A673 (cell line): ENCODE results near the gene EVI5L. TPM values are rescaled to one million over a fixed set of nuclear protein-coding genes. Genes with fewer than 3 reads are reported as not detected.
A peak's percentile ranks its signal among the peaks of the same experiment; 100 is the strongest.

Experiments used
- BruUV-seq: library from RNA; stranded (reverse); fragments of 400-500 nt; replicated peaks from 2 replicates; lab custom pipeline; 2021; lab: Mats Ljungman, UMichigan
- CTCF ChIA-PET: fragments of 300-600 bp; sonication (Branson Sonifier 250); formaldehyde crosslinking; loops from one replicate; lab custom pipeline; 2022; ENCODE audit warnings: antibody characterized with exemption; lab: Charles Lee
- POLR2A ChIA-PET: fragments of 300-600 bp; sonication (Branson Sonifier 250); formaldehyde crosslinking; loops from one replicate; lab custom pipeline; 2022; ENCODE audit warnings: antibody characterized with exemption; ENCODE audit not compliant: low non-redundant PET; lab: Charles Lee
- DNase-seq: peaks from one replicate; pipeline ENCODE4 v3.0.0-alpha.2; 2015; ENCODE audit warnings: low spot score
- H3K27ac ChIP-seq: fragments of 200-600 bp; sonication (generic); 2 replicates; pipeline ENCODE4 v1.5.1; 2016; ENCODE audit warnings: mixed run types, low read depth, mild to moderate bottlenecking, mixed read lengths, antibody characterized with exemption, low read length; ENCODE audit not compliant: poor library complexity, severe bottlenecking
- H3K27me3 ChIP-seq: fragments of 200-600 bp; sonication (generic); replicated peaks from 2 replicates; pipeline ENCODE4 v1.6.1; 2017; ENCODE audit warnings: mixed run types, low read depth, mild to moderate bottlenecking, mixed read lengths, antibody characterized with exemption, low read length; ENCODE audit not compliant: insufficient read depth, poor library complexity
- H3K36me3 ChIP-seq: fragments of 200-600 bp; sonication (generic); 2 replicates; pipeline ENCODE4 v1.6.1; 2016; ENCODE audit warnings: mixed run types, mild to moderate bottlenecking, mixed read lengths, antibody characterized with exemption, low read length; ENCODE audit not compliant: insufficient read depth, poor library complexity, severe bottlenecking
- H3K4me1 ChIP-seq: fragments of 200-600 bp; sonication (generic); 2 replicates; pipeline ENCODE4 v1.6.1; 2017; ENCODE audit warnings: mixed run types, mild to moderate bottlenecking, mixed read lengths, antibody characterized with exemption, low read length; ENCODE audit not compliant: insufficient read depth, poor library complexity, severe bottlenecking
- H3K4me3 ChIP-seq: fragments of 200-600 bp; sonication (generic); 2 replicates; pipeline ENCODE4 v1.5.1; 2016; ENCODE audit warnings: low read depth, mixed run types, mild to moderate bottlenecking, mixed read lengths, low read length; ENCODE audit not compliant: poor library complexity, severe bottlenecking
- H3K9me3 ChIP-seq: fragments of 200-600 bp; sonication (generic); 2 replicates; pipeline ENCODE4 v1.6.1; 2016; ENCODE audit warnings: mixed run types, low read depth, mild to moderate bottlenecking, mixed read lengths, antibody characterized with exemption, low read length; ENCODE audit not compliant: poor library complexity, severe bottlenecking
- CTCF ChIP-seq: fragments of 300-800, 200-600 bp; sonication (generic); conservative IDR thresholded peaks from 2 replicates; pipeline ENCODE4 v1.5.1; 2017; ENCODE audit warnings: low read depth, mild to moderate bottlenecking, antibody characterized with exemption, low read length, moderate library complexity, mixed read lengths
- EZH2 ChIP-seq: fragments of 200-600 bp; sonication (generic); IDR thresholded peaks from 2 replicates; pipeline ENCODE4 v1.6.1; 2017; ENCODE audit warnings: borderline replicate concordance, low read depth, mild to moderate bottlenecking, mixed read lengths, antibody characterized with exemption, low read length; ENCODE audit not compliant: poor library complexity, severe bottlenecking
- intact Hi-C: fragments of 100-400 bp; cut with micrococcal nuclease; formaldehyde crosslinking; loops from one replicate; pipeline ENCODE4 v1.10.0; 2022; ENCODE audit not compliant: unreplicated experiment
- total RNA-seq: library from RNA; stranded (reverse); gene quantifications from 2 replicates; pipeline ENCODE4 v1.2.3, GENCODE V29; 2021

Gene EVI5L
- total RNA-seq, 1 experiment from 2014 or later, result 4.8 TPM

GRCh38 chr19:7912697-7913564, 82.9 kb downstream of the EVI5L start:
- no peak overlapping the region for H3K4me3 ChIP-seq
- no peak for DNase-seq
- POLR2A ChIA-PET, result no interaction called here
- peaks cover 12% of the 10 kb centered on the region for H3K27me3 ChIP-seq
- H3K36me3 ChIP-seq, result peaks cover 19% of the 10 kb centered on the region
- CTCF ChIA-PET, result no interaction called here
- intact Hi-C loops, result no loop called here
- no TSS peak for BruUV-seq
- no peak for TF ChIP-seq CTCF
- no peak for TF ChIP-seq EZH2
- H3K27ac ChIP-seq, result no peak overlapping the region
- H3K9me3 ChIP-seq, result no peaks in the 10 kb centered on the region
- peaks cover 23% of the 10 kb centered on the region for H3K4me1 ChIP-seq

GRCh38 chr19:7913652-7914051, 83.6 kb downstream of the EVI5L start:
- TF ChIP-seq CTCF, result no peak
- no peak for TF ChIP-seq EZH2
- Histone ChIP-seq H3K36me3 (peaks cover 19% of the 10 kb centered on the region), H3K9me3 (no peaks in the 10 kb centered on the region), H3K27me3 (peaks cover 12% of the 10 kb centered on the region), H3K4me1 (peaks cover 23% of the 10 kb centered on the region), H3K4me3 (no peak overlapping the region), H3K27ac (no peak overlapping the region)
- TSS peak; percentile 75 for BruUV-seq
- ChIA-PET POLR2A (no interaction called here), CTCF (no interaction called here)
- intact Hi-C loops, result no loop called here
- no peak for DNase-seq

GRCh38 chr19:7914099-7914498, 84.1 kb downstream of the EVI5L start:
- BruUV-seq, result no TSS peak
- H3K27me3 ChIP-seq, result peaks cover 12% of the 10 kb centered on the region
- no peak overlapping the region for H3K4me3 ChIP-seq
- H3K9me3 ChIP-seq, result no peaks in the 10 kb centered on the region
- ChIA-PET CTCF (no interaction called here), POLR2A (no interaction called here)
- TF ChIP-seq EZH2 (no peak), CTCF (no peak)
- H3K36me3 ChIP-seq, result peaks cover 19% of the 10 kb centered on the region
- no peak overlapping the region for H3K27ac ChIP-seq
- intact Hi-C loops, result no loop called here
- H3K4me1 ChIP-seq, result peaks cover 23% of the 10 kb centered on the region
- DNase-seq, result no peak

Other genes with a start within 250 kb of the EVI5L start
- 1.2 and 3.4 TPM in 2 replicates for gene CAMSAP3, start 234.4 kb upstream of the EVI5L start, total RNA-seq
- gene XAB2, start 200.7 kb upstream of the EVI5L start, total RNA-seq, result 46.8 and 50.4 TPM in 2 replicates
- gene PET100, start 200.4 kb upstream of the EVI5L start, total RNA-seq, result 129 and 130 TPM in 2 replicates
- gene PCP2, start 196.5 kb upstream of the EVI5L start, total RNA-seq, result not detected in 2 replicates
- 49.8 and 60.0 TPM in 2 replicates for gene STXBP2, start 193.1 kb upstream of the EVI5L start, total RNA-seq
- not detected in 2 replicates for gene RETN, start 161.2 kb upstream of the EVI5L start, total RNA-seq
- 4.0 and 4.1 TPM in 2 replicates for gene MCEMP1, start 153.1 kb upstream of the EVI5L start, total RNA-seq
- 105 and 107 TPM in 2 replicates for gene TRAPPC5, start 149.4 kb upstream of the EVI5L start, total RNA-seq
- not detected in 2 replicates for gene FCER2, start 128.1 kb upstream of the EVI5L start, total RNA-seq
- gene CLEC4G, start 98.1 kb upstream of the EVI5L start, total RNA-seq, result not detected in 2 replicates
- not detected in 2 replicates for gene CD209, start 82.7 kb upstream of the EVI5L start, total RNA-seq
- gene CLEC4M, start 67.0 kb upstream of the EVI5L start, total RNA-seq, result not detected in 2 replicates
- gene PRR36, start 44.2 kb downstream of the EVI5L start, total RNA-seq, result 3.3 and 4.9 TPM in 2 replicates
- gene LRRC8E, start 58.3 kb downstream of the EVI5L start, total RNA-seq, result 0.77 and 0.79 TPM in 2 replicates
- 46.1 and 46.7 TPM in 2 replicates for gene MAP2K7, start 73.7 kb downstream of the EVI5L start, total RNA-seq
- gene TGFBR3L, start 84.6 kb downstream of the EVI5L start, total RNA-seq, result 1.4 and 1.6 TPM in 2 replicates
- gene SNAPC2, start 90.1 kb downstream of the EVI5L start, total RNA-seq, result 30.2 and 34.4 TPM in 2 replicates
- gene CTXN1, start 95.9 kb downstream of the EVI5L start, total RNA-seq, result 71.7 and 85.5 TPM in 2 replicates
- gene TIMM44, start 113.4 kb downstream of the EVI5L start, total RNA-seq, result 153 and 169 TPM in 2 replicates
- gene ELAVL1, start 175.4 kb downstream of the EVI5L start, total RNA-seq, result 171 and 181 TPM in 2 replicates
- not detected in 2 replicates for gene CCL25, start 222.5 kb downstream of the EVI5L start, total RNA-seq